AG04450 (cell line): ENCODE data around the gene PLRG1. TPM values are rescaled to one million over a fixed set of nuclear protein-coding genes. Genes with fewer than 3 reads are reported as not detected.

ENCODE experiments used
- CTCF ChIA-PET: fragments of 300-600, 350-600 bp; formaldehyde crosslinking; extraction: SDS; loops from one replicate; lab custom pipeline; 2022; ENCODE audit warnings: antibody characterized with exemption, inconsistent platforms; lab: Charles Lee
- POLR2A ChIA-PET: fragments of 350-600 bp; formaldehyde crosslinking; extraction: SDS; loops from one replicate; lab custom pipeline; 2021; ENCODE audit warnings: antibody characterized with exemption, inconsistent platforms; lab: Yijun Ruan, JAX
- DNase-seq: peaks from one replicate; pipeline ENCODE4 v3.0.0-alpha.2; 2011; ENCODE audit warnings: low read depth, low spot score
- H3K27ac ChIP-seq: one replicate; pipeline ENCODE4 v1.5.1; 2012; ENCODE audit warnings: low read depth, low read length, control low read depth
- H3K27me3 ChIP-seq: one replicate; pipeline ENCODE4 v1.6.0; 2012; ENCODE audit warnings: low read length; ENCODE audit not compliant: control insufficient read depth, insufficient read depth
- H3K4me3 ChIP-seq: 2 replicates; pipeline ENCODE4 v1.5.1; 2011; ENCODE audit warnings: mild to moderate bottlenecking, low read depth, low read length, control low read depth
- H3K9me3 ChIP-seq: 2 replicates; pipeline ENCODE4 v1.5.1; 2012; ENCODE audit warnings: low read length; ENCODE audit not compliant: control insufficient read depth, insufficient read depth
- CTCF ChIP-seq: IDR thresholded peaks from 2 replicates; pipeline ENCODE4 v1.5.1; 2011; ENCODE audit warnings: low read depth, low read length, control low read depth, inconsistent platforms
- polyA plus RNA-seq: library from polyadenylated mRNA; depleted of rRNA; stranded (reverse); fragments of >200 nt; gene quantifications from 2 replicates; pipeline ENCODE4 v1.2.3, GENCODE V29; 2011

PLRG1 gene
- polyA plus RNA-seq, 1 experiment: 141 TPM

GRCh38 chr4:154526151-154526550 is 24.0 kb downstream of the PLRG1 start:
- ChIA-PET POLR2A (no interaction called here), CTCF (no interaction called here)
- no peak for TF ChIP-seq CTCF

GRCh38 chr4:154521607-154522006 is 28.6 kb downstream of the PLRG1 start:
- no peak overlapping the region for H3K27ac ChIP-seq
- DNase-seq: no peak
- CTCF ChIA-PET: no interaction called here
- no peaks in the 10 kb centered on the region for H3K9me3 ChIP-seq
- H3K4me3 ChIP-seq: no peak overlapping the region
- POLR2A ChIA-PET: no interaction called here
- H3K27me3 ChIP-seq: no peaks in the 10 kb centered on the region
- no peak for TF ChIP-seq CTCF

More at GRCh38 chr4:154526151-154526550, 24.0 kb downstream of the PLRG1 start:
- Histone ChIP-seq H3K9me3 (no peaks in the 10 kb centered on the region), H3K4me3 (no peak overlapping the region), H3K27me3 (no peaks in the 10 kb centered on the region), H3K27ac (no peak overlapping the region)
- no peak for DNase-seq

- ChIA-PET POLR2A (interaction anchor here (0.7 kb wide), 1 partner anchor 30 kb away, joined by 3 read pairs; no protein-coding TSS in a partner anchor), CTCF (interaction anchor here (1.1 to 1.3 kb wide), 2 partner anchors 16 to 33 kb away, joined by 3 read pairs; no protein-coding TSS in a partner anchor)
- no peak overlapping the region for H3K27ac ChIP-seq
- no peak for TF ChIP-seq CTCF
- no peak overlapping the region for H3K4me3 ChIP-seq
- DNase-seq: no peak
- H3K27me3 ChIP-seq: no peaks in the 10 kb centered on the region
- H3K9me3 ChIP-seq: no peaks in the 10 kb centered on the region
Observed at GRCh38 chr4:154519214-154519613, 31.0 kb downstream of the PLRG1 start.

- H3K27ac ChIP-seq: no peak overlapping the region
- ChIA-PET POLR2A (no interaction called here), CTCF (interaction anchor here (0.5 to 1.4 kb wide), 3 partner anchors 14 to 836 kb away, joined by 3 read pairs; no protein-coding TSS in a partner anchor)
- H3K9me3 ChIP-seq: no peaks in the 10 kb centered on the region
- H3K27me3 ChIP-seq: peaks cover 2% of the 10 kb centered on the region
- no peak overlapping the region for H3K4me3 ChIP-seq
- DNase-seq: no peak
- TF ChIP-seq CTCF: no peak
Observed at GRCh38 chr4:154517591-154517990, 32.6 kb downstream of the PLRG1 start.

- CTCF ChIA-PET: interaction anchor here (0.6 to 1.2 kb wide), 2 partner anchors 43 to 102 kb away, joined by 3 read pairs; no protein-coding TSS in a partner anchor
- POLR2A ChIA-PET: no interaction called here
- H3K4me3 ChIP-seq: no peak overlapping the region
- peaks cover 2% of the 10 kb centered on the region for H3K27me3 ChIP-seq
- no peaks in the 10 kb centered on the region for H3K9me3 ChIP-seq
- TF ChIP-seq CTCF: no peak
- no peak for DNase-seq
- no peak overlapping the region for H3K27ac ChIP-seq
Observed at GRCh38 chr4:154516318-154517029, 33.7 kb downstream of the PLRG1 start.
